Erythroblast (primary cell): ENCODE results near the gene GBP2.

Experiments
- GATA1 ChIP-seq: IDR thresholded peaks from 2 replicates; pipeline ENCODE4 v1.6.1; 2011; ENCODE audit warnings: low read depth, mild to moderate bottlenecking, control low read depth, low read length, moderate library complexity
- POLR2A ChIP-seq: IDR thresholded peaks from 2 replicates; pipeline ENCODE4 v1.6.1; 2011; ENCODE audit warnings: mild to moderate bottlenecking, low read length

DNA sequence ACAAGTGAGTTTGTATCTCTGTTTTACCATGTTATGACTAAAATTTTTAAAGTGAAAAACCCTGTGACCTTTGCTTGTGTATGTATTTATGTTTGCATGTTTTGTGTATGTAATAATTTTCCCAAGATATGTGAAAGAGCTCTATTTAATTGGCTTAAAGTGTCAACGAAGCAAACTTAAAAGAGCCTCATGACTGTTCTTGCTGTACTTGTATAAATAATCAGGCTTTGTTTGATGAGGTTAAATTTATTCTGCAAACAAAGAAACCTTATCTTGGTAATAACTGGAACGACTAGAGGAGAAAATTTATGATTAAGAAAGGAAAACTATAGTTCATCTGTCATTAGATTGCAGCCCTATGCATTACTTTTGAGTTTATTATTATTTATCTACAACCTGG is 43.3 kb upstream of the GBP2 start:
- TF ChIP-seq POLR2A: no peak
- TF ChIP-seq GATA1: no peak
